ENCODE measurements around the gene NR1H4.

NR1H4 gene

GRCh38 chr12:100489251-100489820, 15.7 kb downstream of the NR1H4 start:
- no peak overlapping the region for H3K4me3 ChIP-seq (ENCODE audit: control insufficient read depth, low read depth, low read length)
- DNase-seq (ENCODE audit: low read depth): no peak
- TF ChIP-seq, protein P1, sequence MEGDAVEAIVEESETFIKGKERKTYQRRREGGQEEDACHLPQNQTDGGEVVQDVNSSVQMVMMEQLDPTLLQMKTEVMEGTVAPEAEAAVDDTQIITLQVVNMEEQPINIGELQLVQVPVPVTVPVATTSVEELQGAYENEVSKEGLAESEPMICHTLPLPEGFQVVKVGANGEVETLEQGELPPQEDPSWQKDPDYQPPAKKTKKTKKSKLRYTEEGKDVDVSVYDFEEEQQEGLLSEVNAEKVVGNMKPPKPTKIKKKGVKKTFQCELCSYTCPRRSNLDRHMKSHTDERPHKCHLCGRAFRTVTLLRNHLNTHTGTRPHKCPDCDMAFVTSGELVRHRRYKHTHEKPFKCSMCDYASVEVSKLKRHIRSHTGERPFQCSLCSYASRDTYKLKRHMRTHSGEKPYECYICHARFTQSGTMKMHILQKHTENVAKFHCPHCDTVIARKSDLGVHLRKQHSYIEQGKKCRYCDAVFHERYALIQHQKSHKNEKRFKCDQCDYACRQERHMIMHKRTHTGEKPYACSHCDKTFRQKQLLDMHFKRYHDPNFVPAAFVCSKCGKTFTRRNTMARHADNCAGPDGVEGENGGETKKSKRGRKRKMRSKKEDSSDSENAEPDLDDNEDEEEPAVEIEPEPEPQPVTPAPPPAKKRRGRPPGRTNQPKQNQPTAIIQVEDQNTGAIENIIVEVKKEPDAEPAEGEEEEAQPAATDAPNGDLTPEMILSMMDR (IDR thresholded peaks at IDR 0.05; ENCODE audit: control insufficient read depth, insufficient read depth, low read depth, low read length, missing control alignments): no peak

GRCh38 chr12:100490056-100490455, 16.4 kb downstream of the NR1H4 start:
- no peak overlapping the region for H3K4me3 ChIP-seq (ENCODE audit: control insufficient read depth, low read depth, low read length)
- TF ChIP-seq, protein P1 (IDR thresholded peaks at IDR 0.05; ENCODE audit: control insufficient read depth, insufficient read depth, low read depth, low read length, missing control alignments): no peak
- no peak for DNase-seq (ENCODE audit: low read depth)

DNA sequence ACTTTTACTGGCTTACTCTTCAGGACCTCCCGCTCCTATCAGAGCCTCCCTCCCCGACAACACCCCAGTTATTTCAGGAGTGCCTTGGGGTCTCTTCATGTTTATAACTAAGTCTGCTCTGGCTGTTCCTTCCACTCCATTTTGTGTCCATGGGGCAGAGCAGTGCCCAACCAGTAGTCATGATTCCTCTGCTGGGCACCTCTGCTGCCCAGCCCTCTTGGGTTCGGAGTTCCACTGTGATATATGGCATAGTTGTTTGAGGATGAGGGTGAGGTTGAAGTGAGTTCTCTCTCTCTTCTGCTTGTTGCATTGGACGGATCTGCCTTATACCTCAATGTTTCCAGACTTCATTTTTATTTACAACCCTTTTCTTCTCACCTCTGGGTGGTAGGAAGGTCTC, 17.4 kb downstream of the NR1H4 start:
- no peak overlapping the region for H3K4me3 ChIP-seq (ENCODE audit: control insufficient read depth, low read depth, low read length)
- no peak for DNase-seq (ENCODE audit: low read depth)
- TF ChIP-seq, protein P1 (IDR thresholded peaks at IDR 0.05; ENCODE audit: control insufficient read depth, insufficient read depth, low read depth, low read length, missing control alignments): no peak

GRCh38 chr12:100493396-100494012, 19.8 kb downstream of the NR1H4 start:
- no peak for DNase-seq (ENCODE audit: low read depth)

GRCh38 chr12:100494026-100494425, 20.4 kb downstream of the NR1H4 start:
- no peak for DNase-seq (ENCODE audit: low read depth)
- no peak overlapping the region for H3K4me3 ChIP-seq (ENCODE audit: control insufficient read depth, low read depth, low read length)
- TF ChIP-seq, protein P1 (IDR thresholded peaks at IDR 0.05; ENCODE audit: control insufficient read depth, insufficient read depth, low read depth, low read length, missing control alignments): no peak

More at GRCh38 chr12:100493396-100494012, 19.8 kb downstream of the NR1H4 start:
- H3K4me3 ChIP-seq (ENCODE audit: control insufficient read depth, low read depth, low read length): no peak overlapping the region
- TF ChIP-seq, protein P1 (IDR thresholded peaks at IDR 0.05; ENCODE audit: control insufficient read depth, insufficient read depth, low read depth, low read length, missing control alignments): no peak

- TF ChIP-seq, protein P1 (IDR thresholded peaks at IDR 0.05; ENCODE audit: control insufficient read depth, insufficient read depth, low read depth, low read length, missing control alignments): no peak
- H3K4me3 ChIP-seq (ENCODE audit: control insufficient read depth, low read depth, low read length): no peak overlapping the region
- DNase-seq (ENCODE audit: low read depth): no peak
These were observed 20.9 kb downstream of the NR1H4 start for GRCh38 chr12:100494538-100494937.

All from AG09309 (cell line).